Activated CD4-positive, alpha-beta T cell treated with anti-CD3 and anti-CD28 coated beads for 48 hours (primary cell): ENCODE data around the gene KCNE1.
A peak's percentile ranks its signal among the peaks of the same experiment; 100 is the strongest.
"Not testable (repeated sequence)": the region's sequence is repeated elsewhere in the genome, so short reads cannot be mapped to it uniquely, and the experiment has no call there.

Source experiments
- DNase-seq: peaks from one replicate; pipeline ENCODE4 v3.0.0-alpha.2; 2020

The KCNE1 gene

DNA sequence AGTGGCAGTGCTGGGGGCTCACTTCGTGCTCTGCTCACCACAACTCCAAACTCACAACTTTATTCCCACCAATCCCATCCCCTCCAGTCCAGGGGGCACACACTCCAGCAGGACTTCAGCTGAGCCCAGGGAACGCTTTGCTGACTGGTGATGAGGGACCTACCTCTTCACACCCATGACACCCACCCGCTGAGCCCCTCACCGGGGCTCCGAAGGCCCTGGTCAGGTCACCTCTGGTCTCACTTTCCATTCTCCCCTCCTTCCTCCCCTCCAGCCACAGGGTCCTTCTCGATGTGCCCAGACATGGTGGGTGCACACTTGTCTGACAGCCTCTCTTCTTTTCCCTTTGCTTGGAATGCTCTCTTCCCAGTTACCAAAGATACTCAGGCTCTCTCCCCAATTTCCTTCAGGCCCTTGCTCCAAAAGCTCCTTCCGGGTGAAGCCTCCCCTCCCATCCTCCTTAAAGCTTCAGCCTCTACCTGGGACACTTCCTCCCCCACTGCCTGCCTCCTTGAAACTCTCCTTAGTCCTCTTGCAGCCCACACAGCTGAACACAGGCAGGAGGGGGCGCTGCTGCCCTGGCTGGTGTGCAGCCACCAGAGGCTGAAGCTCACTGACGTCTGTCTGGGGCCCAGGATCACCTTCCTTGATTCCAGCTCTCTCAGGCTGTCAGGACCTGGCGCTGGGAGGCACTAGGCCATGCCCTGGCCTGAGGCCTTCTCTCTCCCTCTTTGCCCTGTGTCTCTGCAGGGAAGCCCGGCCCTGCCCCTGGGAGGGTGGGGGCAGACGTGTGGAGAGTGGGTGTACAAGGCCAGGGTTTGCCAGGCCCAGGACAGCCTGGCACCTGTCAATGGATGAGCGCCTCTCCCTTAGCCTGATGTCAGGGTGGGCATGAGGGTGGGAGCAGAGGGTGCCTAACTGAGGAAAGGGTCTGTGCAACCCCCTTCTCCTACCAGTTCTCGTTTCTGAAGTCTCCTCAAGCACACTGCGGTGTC is 1.6 kb downstream of the KCNE1 start:
- DNase-seq: peak; percentile 83

DNA sequence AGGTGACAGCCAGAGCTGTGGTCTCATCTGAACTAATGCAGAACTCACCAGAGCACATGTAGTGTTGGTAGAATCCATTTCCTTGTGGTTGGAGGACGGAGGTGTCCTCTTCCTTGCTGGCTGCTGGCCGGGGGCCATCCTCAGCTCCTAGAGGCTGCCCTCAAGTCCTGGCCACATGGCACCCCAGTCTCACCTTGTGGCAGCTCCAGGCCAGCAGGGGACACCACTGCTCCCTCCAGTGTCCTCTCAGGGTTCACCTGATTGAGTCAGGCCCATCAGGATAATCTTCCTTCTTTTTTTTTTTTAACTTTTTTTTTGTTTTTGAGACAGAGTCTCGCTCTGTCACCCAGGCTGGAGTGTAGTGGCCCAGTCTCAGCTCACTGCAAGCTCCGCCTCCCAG is 2.9 kb downstream of the KCNE1 start:
- no peak for DNase-seq

DNA sequence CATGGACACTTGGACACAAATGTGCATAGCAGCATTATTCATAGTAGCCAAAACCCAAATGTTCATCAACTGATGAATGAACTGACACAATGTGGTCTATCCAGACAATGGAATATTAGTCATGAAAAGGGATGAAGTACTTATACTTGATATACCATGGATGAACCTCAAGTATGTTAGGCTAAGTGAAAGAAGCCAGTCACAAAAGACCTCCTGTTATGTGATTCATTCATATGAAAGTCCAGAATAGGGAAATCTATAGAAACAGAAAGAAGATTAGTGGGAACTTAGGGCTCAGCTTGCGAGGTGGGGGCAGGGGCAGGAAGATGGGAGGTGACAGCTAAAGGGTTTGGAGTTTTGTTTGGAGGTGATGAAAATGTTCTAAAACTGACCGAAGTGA is 7.4 kb downstream of the KCNE1 start:
- no peak for DNase-seq

DNA sequence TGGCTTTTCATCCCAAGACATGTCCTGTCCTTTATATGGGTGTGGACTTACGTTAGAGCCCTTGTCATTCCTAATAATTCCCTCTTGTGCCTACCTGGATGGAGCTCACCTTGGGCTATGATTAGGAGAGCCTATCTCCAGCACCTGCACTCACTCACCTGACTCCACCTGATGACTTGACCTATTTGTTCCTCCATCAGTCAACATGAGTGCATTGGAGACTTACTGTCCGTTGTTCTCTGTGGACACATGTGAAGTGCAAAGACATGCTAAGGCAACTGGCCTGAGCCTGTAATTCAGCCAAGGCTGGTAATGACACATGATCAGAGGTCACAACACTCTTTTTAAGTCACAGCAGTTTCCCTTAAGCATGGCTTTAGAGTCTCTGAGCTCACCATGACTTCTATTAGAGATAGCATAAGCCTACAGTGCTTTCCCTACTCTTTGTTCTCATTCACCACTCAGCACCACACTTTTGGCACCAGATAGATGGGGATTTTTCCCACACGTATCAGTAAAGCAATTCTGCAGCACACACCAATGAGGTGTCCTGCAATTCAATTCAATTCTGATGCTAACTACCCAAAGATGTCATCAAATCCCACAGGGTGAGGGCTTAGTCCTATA is 9.4 kb downstream of the KCNE1 start:
- no peak for DNase-seq

DNA sequence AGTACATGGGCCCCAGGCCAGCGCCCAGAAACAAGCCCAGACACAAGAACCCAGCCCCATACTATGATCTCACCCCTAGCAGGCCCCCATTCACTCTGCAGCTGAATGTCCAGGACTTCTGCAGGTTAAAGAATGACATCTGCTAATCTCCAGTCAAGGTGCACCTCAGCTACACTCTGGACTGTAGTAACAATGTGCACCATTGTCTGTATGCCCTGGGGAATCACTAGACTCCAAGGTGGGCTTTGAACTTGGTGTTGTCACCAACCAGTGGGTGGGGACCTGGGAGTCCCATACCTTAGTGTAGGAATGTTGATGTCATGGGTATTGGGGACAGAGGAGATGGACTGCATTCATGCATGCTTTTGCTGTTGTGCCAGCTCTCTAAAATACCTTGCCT is 10.3 kb downstream of the KCNE1 start:
- DNase-seq: no peak

DNA sequence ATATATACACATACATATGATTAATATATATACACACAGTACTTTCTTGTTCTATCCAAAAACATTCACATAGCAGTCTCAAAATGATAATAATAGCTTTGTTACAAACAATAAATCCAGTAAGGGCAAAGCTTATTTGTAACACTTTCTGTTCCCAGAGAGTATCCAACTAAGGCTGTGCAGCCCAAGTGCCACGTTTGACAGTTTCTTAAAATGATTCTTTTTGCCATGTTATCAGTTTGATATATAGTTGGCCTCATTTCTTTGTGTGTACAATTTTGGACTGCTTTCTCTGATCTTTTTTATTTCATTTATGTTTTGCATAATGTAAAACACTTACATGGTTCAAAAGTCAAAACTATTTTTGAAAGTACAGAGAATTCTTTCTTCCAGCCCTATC is 11.8 kb downstream of the KCNE1 start:
- no peak for DNase-seq

DNA sequence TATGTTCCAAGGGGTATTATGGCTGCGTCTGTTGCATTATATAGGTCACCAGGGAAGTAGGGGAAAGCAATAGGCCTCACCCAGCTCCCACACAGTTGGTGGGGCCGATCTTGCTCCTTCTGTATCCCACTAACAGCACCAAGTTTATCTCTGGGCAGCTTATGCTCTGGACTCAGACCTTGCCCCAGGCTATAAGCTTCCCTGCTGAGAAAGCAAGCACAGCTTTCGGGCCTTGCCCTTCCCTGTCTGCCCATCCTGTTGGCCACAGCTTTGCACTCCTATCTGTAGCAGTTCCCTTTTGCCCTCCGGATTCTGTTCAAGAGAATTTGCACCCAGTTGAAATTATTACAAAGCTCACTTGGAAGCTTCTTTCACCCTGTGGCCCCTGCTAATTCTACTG is 12.9 kb downstream of the KCNE1 start:
- DNase-seq: no peak

DNA sequence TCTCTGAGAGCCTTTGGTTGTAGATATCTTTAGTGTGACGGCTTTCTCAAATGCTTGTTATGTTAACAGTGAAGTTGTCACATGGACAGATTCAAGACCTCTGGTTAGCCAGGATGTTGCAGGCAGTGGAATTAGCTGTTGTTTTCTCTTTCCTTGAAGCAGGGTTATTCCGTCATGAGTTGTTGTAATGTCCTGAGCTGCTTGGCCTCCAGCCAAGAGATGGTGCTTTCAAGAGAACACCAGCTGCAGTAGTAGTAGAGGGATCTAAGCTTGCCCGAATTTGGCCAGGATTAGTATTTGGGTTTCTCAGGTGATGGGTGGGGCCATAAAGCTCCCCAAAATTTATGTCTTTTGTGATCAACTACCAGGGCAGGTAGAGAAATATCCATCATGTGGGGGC is 13.4 kb downstream of the KCNE1 start:
- DNase-seq: no peak

DNA sequence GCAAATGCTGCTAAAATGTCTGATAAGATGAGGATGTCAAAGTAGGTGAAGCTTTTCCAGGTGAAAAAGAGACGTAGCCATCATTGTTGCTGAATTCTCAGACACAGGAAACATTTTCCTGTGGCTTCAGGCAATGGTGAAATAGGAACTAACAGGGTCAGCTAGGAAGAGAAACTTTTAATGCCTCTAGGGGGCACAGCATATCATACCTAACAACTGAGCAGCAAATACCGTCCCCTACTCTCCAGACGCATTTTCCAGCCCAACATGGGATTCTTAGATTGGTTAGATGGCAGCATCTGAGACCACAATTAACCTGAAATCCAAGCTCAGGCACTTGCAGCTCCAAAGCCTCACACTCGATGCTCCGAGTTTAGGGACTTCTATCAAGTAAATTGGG is 28.2 kb downstream of the KCNE1 start:
- DNase-seq: not testable (repeated sequence)

DNA sequence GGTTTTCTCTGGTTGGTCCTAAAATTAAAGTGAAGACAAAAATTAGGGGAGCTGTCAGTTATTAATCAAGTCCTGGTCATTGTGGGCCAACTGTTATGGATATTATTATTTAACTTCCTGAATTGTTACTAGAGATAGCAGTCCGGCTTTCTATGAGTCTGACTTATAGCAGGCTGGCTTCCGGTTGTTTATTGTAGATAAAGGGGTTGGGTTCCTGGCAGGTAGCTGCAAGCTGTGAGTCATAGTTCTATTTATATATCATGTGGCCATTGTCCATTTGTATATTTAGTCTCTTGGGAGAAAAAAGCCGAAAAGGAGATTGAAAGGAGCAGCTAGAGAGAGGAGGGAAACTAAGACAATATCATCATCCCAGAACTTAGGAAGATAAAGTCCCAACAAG is 28.6 kb downstream of the KCNE1 start:
- not testable (repeated sequence) for DNase-seq

DNA sequence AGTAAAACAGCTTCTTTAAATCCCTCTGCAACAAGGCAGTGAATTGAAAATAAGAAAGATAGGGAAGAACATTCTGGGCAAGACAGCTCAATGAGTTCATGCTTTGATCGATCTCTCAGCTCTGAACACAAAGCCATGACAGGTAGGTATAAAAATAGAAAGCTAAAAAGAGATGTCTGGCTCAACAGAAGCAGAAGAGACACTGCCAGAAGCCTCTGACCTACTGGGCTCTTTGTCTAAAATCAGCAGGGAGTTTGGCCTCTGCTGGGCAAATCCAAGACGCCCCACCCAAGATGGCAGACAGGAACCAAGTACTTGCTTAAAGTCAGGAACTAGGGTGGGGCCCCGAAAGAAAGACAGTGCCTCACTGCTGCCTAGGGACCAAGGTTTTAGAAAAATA is 44.7 kb downstream of the KCNE1 start:
- not testable (repeated sequence) for DNase-seq

DNA sequence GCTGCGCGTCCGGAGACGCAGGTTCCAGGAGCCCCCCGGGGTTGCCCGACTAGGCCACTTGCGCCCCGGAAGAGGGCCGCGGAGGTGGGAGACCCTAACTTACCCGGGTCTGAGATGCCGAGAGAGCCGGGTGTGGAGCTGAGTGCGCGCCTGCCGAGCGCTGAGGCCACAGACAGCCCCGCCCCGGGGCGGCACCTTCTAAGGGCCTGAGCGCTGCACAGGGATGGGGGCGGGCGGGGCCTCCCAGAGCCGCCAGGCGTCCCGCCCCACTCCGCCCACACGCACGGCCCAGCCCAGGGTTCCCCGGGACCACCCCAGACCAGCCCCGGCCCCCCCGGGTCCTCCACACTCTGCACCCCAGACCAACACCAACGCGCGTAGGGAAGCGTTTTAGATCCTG is 52.6 kb downstream of the KCNE1 start:
- not testable (repeated sequence) for DNase-seq

DNA sequence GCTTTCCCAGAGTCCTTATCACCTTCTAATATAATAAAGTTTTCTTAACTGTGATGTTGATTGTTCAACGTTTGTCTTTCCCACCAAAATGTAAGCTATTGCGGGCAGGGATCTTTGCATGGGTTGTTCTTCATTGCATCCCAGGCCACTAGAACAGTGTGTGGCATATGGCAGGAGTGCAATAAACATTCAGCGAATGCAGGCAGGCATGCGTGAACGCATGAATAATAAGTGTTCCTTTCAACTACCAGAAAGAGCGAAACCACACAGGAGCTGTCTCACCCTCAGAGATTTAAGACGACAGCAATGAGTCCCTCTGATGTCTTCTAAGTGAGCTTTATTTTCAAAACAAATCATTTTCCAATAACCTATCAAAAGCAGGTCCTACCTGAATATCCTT is 53.7 kb downstream of the KCNE1 start:
- DNase-seq: not testable (repeated sequence)

DNA sequence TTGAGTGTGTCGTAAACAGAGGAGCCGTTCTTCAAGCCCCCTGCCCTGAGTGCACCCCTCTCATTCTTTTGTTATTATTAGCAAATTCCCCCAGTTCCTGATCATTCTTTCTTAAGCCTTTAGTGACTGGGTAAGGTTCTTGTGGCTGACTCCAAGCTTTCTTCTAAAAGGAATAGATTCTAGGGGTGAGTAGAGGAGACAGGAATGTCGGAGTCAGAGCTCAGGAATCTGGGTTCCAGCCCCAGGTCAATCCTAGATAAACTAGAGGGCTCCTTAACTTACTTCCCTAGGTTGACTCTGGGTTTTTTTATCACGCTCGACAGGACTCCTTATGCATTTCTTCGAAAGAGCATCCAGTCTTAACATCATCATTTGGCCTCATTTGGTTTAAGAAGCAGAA is 55.8 kb downstream of the KCNE1 start:
- not testable (repeated sequence) for DNase-seq

DNA sequence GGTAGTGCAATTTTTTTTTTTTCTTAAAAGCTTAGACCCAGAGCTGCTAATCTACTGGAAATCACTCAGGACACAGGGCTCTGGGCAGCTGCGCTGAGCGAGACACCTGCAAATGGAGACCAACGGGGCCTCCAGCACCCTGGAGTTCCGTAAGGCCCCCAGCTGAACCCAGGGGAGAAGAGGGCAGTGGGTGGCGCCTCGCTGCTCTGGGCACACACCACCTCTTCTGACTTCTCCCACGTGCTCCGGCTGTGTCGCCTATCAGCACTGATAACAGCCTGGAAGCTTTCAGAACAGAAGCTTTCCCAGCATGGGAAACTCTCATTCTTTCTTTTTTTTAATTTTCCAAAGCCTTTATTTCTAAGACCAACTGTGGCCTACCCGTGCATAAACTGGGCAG is 56.4 kb downstream of the KCNE1 start:
- DNase-seq: not testable (repeated sequence)

DNA sequence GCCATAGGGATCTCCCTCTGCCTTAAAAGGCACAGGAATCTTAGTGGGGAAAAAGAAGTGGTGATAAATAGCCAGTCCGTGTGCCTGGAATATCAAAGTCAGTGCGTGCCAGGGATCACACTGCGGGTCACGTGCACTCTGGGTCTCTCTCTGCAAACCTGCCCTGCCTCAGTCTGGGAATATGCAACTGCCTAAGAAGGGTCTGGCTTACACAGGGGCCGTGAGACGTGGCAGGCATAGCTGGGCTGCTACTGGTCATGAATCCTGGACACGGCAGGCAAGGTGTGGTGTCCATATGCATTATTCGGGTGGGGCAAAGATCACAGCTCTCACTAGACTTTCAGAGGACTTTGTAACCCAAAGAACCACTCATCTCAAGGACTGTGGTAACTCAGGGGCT is 65.0 kb downstream of the KCNE1 start:
- not testable (repeated sequence) for DNase-seq

DNA sequence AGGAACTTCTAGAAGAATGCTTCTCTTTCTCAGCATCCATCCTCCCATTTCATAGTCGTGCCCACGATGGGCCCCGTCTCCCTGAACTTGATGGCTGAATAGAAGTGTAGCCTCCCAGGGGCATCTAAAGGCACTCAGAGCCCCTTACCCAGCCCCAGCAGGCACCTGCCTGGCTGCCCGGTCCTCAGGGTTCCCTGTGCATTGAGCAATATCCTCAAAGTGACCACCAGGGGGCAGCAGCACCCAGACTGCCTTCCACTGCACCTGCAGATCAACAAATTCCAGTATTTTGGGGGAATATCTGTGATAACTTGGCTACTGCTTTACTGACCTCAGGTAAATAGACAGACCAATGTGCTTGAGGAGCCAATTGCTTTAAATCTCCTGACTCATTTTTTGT is 68.5 kb downstream of the KCNE1 start:
- not testable (repeated sequence) for DNase-seq

DNA sequence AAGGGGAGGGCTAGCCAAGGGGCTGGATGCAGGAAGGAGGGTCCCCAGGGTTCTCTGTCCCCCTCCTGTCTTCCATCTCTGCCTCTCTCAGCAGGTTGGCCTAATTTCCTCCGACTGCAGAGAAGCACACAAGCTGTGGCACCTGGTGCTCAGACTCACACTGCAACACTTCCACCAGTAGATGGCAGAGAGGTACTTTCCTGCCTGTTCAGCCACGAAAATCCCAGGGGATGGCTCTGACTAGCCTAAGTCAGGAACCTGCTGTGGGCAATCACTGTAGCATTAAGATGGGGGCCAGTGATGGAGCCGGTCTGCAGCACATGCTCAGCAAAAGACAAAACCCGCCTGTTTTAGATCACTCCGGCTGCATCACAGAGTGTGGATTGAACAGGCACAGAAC is 82.3 kb downstream of the KCNE1 start:
- DNase-seq: not testable (repeated sequence)

DNA sequence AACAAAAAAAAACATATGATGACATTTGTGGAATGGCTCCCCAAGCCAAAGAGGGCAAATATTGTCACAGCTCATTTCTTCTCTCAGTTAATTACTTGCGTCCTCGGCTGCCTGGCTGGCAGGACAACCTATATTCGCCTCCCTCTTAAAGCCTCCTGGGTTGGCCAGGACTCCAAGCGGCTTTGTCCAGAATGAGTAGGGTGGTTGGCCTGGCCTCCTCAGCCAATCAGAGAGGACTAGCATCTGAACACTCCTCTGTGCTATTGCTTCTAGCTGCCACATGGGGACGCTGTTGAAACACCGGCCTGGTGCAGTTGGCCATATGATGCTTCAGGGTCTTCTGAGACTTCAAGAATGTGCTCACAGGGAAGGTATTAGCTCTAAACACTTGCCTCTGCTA is 83.6 kb downstream of the KCNE1 start:
- not testable (repeated sequence) for DNase-seq

DNA sequence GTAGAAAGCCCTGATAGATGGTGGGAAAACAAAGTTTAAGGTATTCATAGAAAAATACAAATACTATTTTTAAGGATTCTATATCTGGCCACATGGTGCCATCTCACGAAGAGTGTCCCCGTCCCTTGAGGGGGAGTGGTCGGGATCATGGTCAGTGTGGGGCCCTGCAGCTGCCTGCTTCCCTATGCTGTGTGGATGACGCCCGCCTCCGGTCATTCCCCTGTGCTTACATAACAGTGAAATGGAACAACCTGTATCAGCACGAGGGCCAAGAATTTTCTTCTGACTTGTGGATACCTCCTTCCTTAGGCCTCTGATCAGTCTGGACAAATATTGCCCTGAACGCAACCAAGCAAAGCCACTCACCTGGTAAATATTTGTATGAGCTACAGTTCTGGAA is 84.7 kb downstream of the KCNE1 start:
- DNase-seq: not testable (repeated sequence)

DNA sequence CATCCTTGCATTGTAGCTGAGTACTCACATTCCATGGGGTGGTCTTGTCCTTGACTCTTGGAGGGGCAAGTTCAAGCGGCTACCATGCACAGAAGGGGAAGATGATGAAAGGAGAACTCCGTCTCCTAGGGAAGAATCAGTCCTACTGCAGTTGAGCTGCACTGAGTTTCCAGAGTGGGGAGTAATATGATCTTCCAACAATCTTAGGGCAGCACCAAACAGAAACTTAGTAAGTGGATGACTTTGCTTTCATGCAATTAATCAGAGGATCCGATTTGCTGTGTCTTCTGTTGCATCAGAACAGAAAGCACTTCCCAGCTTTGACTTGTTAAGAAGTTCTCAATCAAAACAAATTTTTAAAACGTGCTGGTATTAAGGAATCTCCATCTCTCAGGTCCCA is 88.2 kb downstream of the KCNE1 start, which contains the start of gene SMIM34:
TSS of gene SMIM34 (minus strand) at position 147 of the 400 bp plus-strand sequence. CDS start at position 35, 112 bp downstream.
- not testable (repeated sequence) for DNase-seq

DNA sequence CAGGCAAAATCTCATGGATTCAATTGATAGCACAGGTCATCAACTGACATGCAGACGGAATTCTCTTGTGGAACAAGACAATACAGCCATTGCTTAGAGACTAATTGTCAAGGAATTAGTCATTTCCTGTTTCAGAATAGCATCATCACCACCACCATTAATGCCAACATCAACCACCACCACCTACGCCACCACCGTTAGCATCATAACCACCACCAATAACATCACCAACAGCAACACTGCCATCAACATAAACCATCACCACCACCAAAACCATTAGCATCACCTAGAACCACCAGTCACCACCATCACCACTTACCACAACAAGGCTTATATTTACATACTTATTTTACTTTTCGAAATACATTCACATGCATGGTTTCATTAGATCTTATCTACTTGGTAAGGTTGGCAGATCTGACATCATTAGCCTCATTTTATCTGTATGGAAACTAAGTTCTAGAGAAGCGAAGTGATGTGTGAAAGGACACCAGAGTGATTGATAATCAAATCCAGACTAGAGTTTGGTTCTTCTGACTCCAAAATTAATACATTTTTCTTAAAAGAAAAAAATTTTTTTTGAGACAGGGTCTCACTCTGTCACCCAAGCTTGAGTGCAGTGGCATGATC is 94.4 kb downstream of the KCNE1 start:
- not testable (repeated sequence) for DNase-seq

DNA sequence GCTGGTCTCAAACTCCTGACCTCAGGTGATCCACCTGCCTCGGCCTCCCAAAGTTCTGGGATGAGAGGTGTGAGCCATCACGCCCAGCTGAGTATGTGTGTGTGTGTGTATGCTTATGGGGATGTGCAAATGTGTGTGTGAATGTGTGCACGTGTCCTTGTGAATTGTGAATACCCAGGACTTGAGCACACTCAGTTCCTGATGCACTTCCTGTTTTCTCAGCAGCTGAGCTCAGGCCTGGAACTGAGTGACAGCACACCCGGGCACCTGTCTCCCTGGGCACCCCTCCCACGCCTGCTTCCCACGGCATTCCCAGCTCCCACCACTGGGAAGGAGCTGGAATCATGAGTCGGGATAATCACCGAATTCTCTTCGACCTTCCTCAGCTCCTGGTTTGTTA is 104.7 kb downstream of the KCNE1 start:
- not testable (repeated sequence) for DNase-seq

DNA sequence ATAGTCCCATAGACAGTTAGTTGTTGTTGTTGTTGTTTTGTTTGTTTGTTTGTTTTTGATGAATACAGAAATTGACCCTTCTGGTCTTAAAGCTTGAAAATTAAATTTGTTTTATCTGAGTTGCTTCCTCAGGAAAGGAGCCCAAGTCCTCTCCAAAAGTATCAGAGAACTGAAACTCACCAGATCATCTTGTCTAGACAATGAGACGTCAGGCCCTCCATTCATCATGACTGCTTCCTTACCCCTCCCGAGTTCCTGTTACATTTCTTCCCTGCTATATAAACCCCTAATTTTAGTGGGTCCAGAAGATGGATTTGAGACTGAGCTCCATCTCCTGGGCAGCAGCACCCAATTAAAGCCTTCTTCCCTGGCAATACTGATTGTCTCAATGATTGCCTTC is 105.3 kb downstream of the KCNE1 start:
- DNase-seq: not testable (repeated sequence)
